ENCODE results near the gene ZCRB1. TPM values are rescaled to one million over a fixed set of nuclear protein-coding genes. Genes with fewer than 3 reads are reported as not detected.

Gene ZCRB1
- total RNA-seq, 1 donor: 32.6 TPM

GRCh38 chr12:42370013-42370412 is 44.1 kb upstream of the ZCRB1 start:
- Histone ChIP-seq H3K36me3 (ENCODE audit: insufficient read depth, low read length) (no peaks in the 10 kb centered on the region), H3K27ac (ENCODE audit: low read depth, low read length) (no peak overlapping the region), H3K27me3 (ENCODE audit: insufficient read depth, low read length) (no peaks in the 10 kb centered on the region), H2AFZ (ENCODE audit: low read length) (no peak overlapping the region), H3K4me1 (ENCODE audit: insufficient read depth, low read length) (no peaks in the 10 kb centered on the region), H4K20me1 (ENCODE audit: insufficient read depth, low read length) (peaks cover 7% of the 10 kb centered on the region), H3K4me2 (ENCODE audit: insufficient read depth, low read length) (no peak overlapping the region), H3K4me3 (ENCODE audit: insufficient read depth, low read length) (no peak overlapping the region), H3K9me3 (ENCODE audit: low read depth, low read length) (no peaks in the 10 kb centered on the region), H3K79me2 (ENCODE audit: insufficient read depth, low read length) (peaks cover 15% of the 10 kb centered on the region)
- no peak for DNase-seq (ENCODE audit: insufficient read length, low spot score, missing footprints)
- no peak for TF ChIP-seq CTCF (IDR thresholded peaks at IDR 0.05; ENCODE audit: extremely low read depth, low read depth, low read length)

- Histone ChIP-seq H3K4me3 (ENCODE audit: insufficient read depth, low read length) (no peak overlapping the region), H3K9me3 (ENCODE audit: low read depth, low read length) (no peaks in the 10 kb centered on the region), H3K27me3 (ENCODE audit: insufficient read depth, low read length) (no peaks in the 10 kb centered on the region), H3K36me3 (ENCODE audit: insufficient read depth, low read length) (no peaks in the 10 kb centered on the region), H3K4me2 (ENCODE audit: insufficient read depth, low read length) (no peak overlapping the region), H4K20me1 (ENCODE audit: insufficient read depth, low read length) (no peaks in the 10 kb centered on the region), H3K79me2 (ENCODE audit: insufficient read depth, low read length) (peaks cover 26% of the 10 kb centered on the region), H3K27ac (ENCODE audit: low read depth, low read length) (no peak overlapping the region), H3K4me1 (ENCODE audit: insufficient read depth, low read length) (peaks cover 4% of the 10 kb centered on the region), H2AFZ (ENCODE audit: low read length) (no peak overlapping the region)
- peak; percentile 34 for DNase-seq (ENCODE audit: insufficient read length, low spot score, missing footprints)
- no peak for TF ChIP-seq CTCF (IDR thresholded peaks at IDR 0.05; ENCODE audit: extremely low read depth, low read depth, low read length)
These were observed 39.6 kb upstream of the ZCRB1 start for GRCh38 chr12:42365486-42365885.

- TF ChIP-seq CTCF (IDR thresholded peaks at IDR 0.05; ENCODE audit: extremely low read depth, low read depth, low read length): no peak
- no peaks in the 10 kb centered on the region for H3K27me3 ChIP-seq (ENCODE audit: insufficient read depth, low read length)
- H4K20me1 ChIP-seq (ENCODE audit: insufficient read depth, low read length): no peaks in the 10 kb centered on the region
- no peak for DNase-seq (ENCODE audit: insufficient read length, low spot score, missing footprints)
- no peaks in the 10 kb centered on the region for H3K36me3 ChIP-seq (ENCODE audit: insufficient read depth, low read length)
- peaks cover 28% of the 10 kb centered on the region for H3K79me2 ChIP-seq (ENCODE audit: insufficient read depth, low read length)
- no peaks in the 10 kb centered on the region for H3K9me3 ChIP-seq (ENCODE audit: low read depth, low read length)
- no peak overlapping the region for H2AFZ ChIP-seq (ENCODE audit: low read length)
- no peak overlapping the region for H3K4me2 ChIP-seq (ENCODE audit: insufficient read depth, low read length)
- no peak overlapping the region for H3K27ac ChIP-seq (ENCODE audit: low read depth, low read length)
- peaks cover 4% of the 10 kb centered on the region for H3K4me1 ChIP-seq (ENCODE audit: insufficient read depth, low read length)
- H3K4me3 ChIP-seq (ENCODE audit: insufficient read depth, low read length): no peak overlapping the region
These were observed 38.8 kb upstream of the ZCRB1 start for GRCh38 chr12:42364692-42365091.

GRCh38 chr12:42362647-42363260 is 36.9 kb upstream of the ZCRB1 start:
- Histone ChIP-seq H4K20me1 (ENCODE audit: insufficient read depth, low read length) (no peaks in the 10 kb centered on the region), H3K4me1 (ENCODE audit: insufficient read depth, low read length) (peaks cover 4% of the 10 kb centered on the region), H3K79me2 (ENCODE audit: insufficient read depth, low read length) (peaks cover 31% of the 10 kb centered on the region), H3K36me3 (ENCODE audit: insufficient read depth, low read length) (peaks cover 5% of the 10 kb centered on the region), H3K4me2 (ENCODE audit: insufficient read depth, low read length) (no peak overlapping the region), H3K27me3 (ENCODE audit: insufficient read depth, low read length) (no peaks in the 10 kb centered on the region), H3K9me3 (ENCODE audit: low read depth, low read length) (no peaks in the 10 kb centered on the region), H3K27ac (ENCODE audit: low read depth, low read length) (no peak overlapping the region), H2AFZ (ENCODE audit: low read length) (no peak overlapping the region), H3K4me3 (ENCODE audit: insufficient read depth, low read length) (no peak overlapping the region)
- DNase-seq (ENCODE audit: insufficient read length, low spot score, missing footprints): no peak
- TF ChIP-seq CTCF (IDR thresholded peaks at IDR 0.05; ENCODE audit: extremely low read depth, low read depth, low read length): no peak

All from osteoblast (primary cell).